OCI-LY7 (cell line): ENCODE data around the gene HES7. TPM values are rescaled to one million over a fixed set of nuclear protein-coding genes. Genes with fewer than 3 reads are reported as not detected.

Source experiments
- BruUV-seq: library from RNA; stranded (reverse); fragments of 400-500 nt; replicated peaks from 2 replicates; lab custom pipeline; 2021; lab: Mats Ljungman, UMichigan
- CTCF ChIA-PET: fragments of 300-600 bp; sonication (Branson Sonifier 250); formaldehyde crosslinking; loops from one replicate; lab custom pipeline; 2022; ENCODE audit warnings: antibody characterized with exemption; ENCODE audit not compliant: unreplicated experiment; lab: Charles Lee
- POLR2A ChIA-PET: fragments of 300-600 bp; sonication (Branson Sonifier 250); formaldehyde crosslinking; loops from one replicate; lab custom pipeline; 2022; ENCODE audit warnings: antibody characterized with exemption; lab: Charles Lee
- DNase-seq: peaks from one replicate; pipeline ENCODE4 v3.0.0-alpha.2; 2015; ENCODE audit warnings: low spot score
- H2AFZ ChIP-seq: fragments of 200-600 bp; sonication (generic), shearing (Covaris generic); 2 replicates; pipeline ENCODE4 v1.6.1; 2014; ENCODE audit warnings: mild to moderate bottlenecking, antibody characterized with exemption, low read length, moderate library complexity
- H3K27ac ChIP-seq: fragments of 200-600 bp; sonication (generic); 2 replicates; pipeline ENCODE4 v1.5.1; 2014; ENCODE audit warnings: mixed run types, low read depth, mild to moderate bottlenecking, moderate library complexity, low read length, inconsistent platforms; ENCODE audit not compliant: poor library complexity, severe bottlenecking
- H3K36me3 ChIP-seq: fragments of 200-600 bp; sonication (generic); 2 replicates; pipeline ENCODE4 v1.6.1; 2014; ENCODE audit warnings: mild to moderate bottlenecking, antibody characterized with exemption, low read length, moderate library complexity, mixed read lengths; ENCODE audit not compliant: insufficient read depth
- H3K4me1 ChIP-seq: fragments of 200-600 bp; sonication (generic); 2 replicates; pipeline ENCODE4 v1.5.1; 2014; ENCODE audit warnings: mild to moderate bottlenecking, low read length; ENCODE audit not compliant: insufficient read depth, poor library complexity, severe bottlenecking
- H3K4me2 ChIP-seq: fragments of 200-600 bp; sonication (generic); 2 replicates; pipeline ENCODE4 v1.6.1; 2014; ENCODE audit warnings: mild to moderate bottlenecking, low read length
- H3K4me3 ChIP-seq: fragments of 200-600 bp; sonication (generic); 2 replicates; pipeline ENCODE4 v1.5.1; 2014; ENCODE audit warnings: mild to moderate bottlenecking, low read depth, low read length; ENCODE audit not compliant: poor library complexity, severe bottlenecking
- H3K79me2 ChIP-seq: fragments of 200-600 bp; sonication (generic); 2 replicates; pipeline ENCODE4 v1.6.1; 2016; ENCODE audit warnings: low read depth, mild to moderate bottlenecking, low read length, moderate library complexity, mixed read lengths; ENCODE audit not compliant: insufficient read depth
- H3K9me2 ChIP-seq: fragments of 200-600 bp; sonication (generic); 2 replicates; pipeline ENCODE4 v1.6.1; 2016; ENCODE audit warnings: mild to moderate bottlenecking, low read length, mixed read lengths; ENCODE audit not compliant: insufficient read depth
- H3K9me3 ChIP-seq: fragments of 200-600 bp; sonication (generic); 2 replicates; pipeline ENCODE4 v1.6.1; 2014; ENCODE audit warnings: mild to moderate bottlenecking, mixed run types, low read length, mixed read lengths
- H4K20me1 ChIP-seq: fragments of 200-600 bp; sonication (generic); 2 replicates; pipeline ENCODE4 v1.6.1; 2014; ENCODE audit warnings: mild to moderate bottlenecking, antibody characterized with exemption, low read length, moderate library complexity, mixed read lengths; ENCODE audit not compliant: insufficient read depth
- EZH2phosphoT487 ChIP-seq: fragments of 200-600 bp; sonication (generic); IDR thresholded peaks from 2 replicates; pipeline ENCODE4 v1.6.1; 2018; ENCODE audit warnings: low read depth, borderline replicate concordance, mild to moderate bottlenecking, mixed run types, antibody characterized with exemption, low read length, moderate library complexity, mixed read lengths
- intact Hi-C: fragments of 100-400 bp; cut with micrococcal nuclease; formaldehyde crosslinking; loops from one replicate; pipeline ENCODE4 v1.10.0; 2022; ENCODE audit not compliant: unreplicated experiment
- total RNA-seq, 2 experiments: library from RNA; depleted of rRNA in 1 of 2; stranded (reverse); fragments of >200 nt in 1 of 2; shearing (Covaris generic) in 1 of 2; gene quantifications; 2 replicates each; pipeline ENCODE4 v1.2.3, GENCODE V29; 2014 to 2022
- TF ChIP-seq, protein P1 (sequence below): fragments of 200-600 bp; sonication (generic); conservative IDR thresholded peaks from 2 replicates; pipeline ENCODE4 v1.5.1; 2014; ENCODE audit warnings: mild to moderate bottlenecking, antibody characterized with exemption, low read length, moderate library complexity, mixed read lengths

HES7 gene
- total RNA-seq, 2 experiments from 2014 or later, result 0.44 to 5.8 TPM

DNA sequence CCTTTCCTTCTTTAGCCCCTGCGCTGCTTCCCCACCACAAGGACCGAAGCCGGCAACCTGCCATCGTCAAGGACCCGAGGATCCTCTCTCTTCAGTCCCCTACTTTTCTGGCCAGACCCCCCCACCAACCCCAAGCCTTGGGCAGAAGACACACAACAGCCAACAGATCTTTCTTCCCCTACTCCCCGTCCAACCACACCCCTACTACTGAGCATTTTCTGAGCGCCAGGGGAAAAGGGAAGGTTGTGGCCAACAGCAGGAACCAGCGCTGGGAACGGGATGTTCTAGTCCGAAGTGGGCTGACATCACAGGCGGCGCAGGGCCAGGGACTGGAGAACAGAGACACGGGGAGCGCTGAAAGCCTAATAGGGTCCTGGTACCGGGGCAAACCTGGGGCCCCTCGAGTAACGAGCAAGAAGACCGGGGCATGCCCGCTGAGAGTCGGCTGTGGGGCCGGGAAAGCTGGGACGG lies 27.8 kb upstream of the HES7 start:
- Histone ChIP-seq H3K4me3 (peak overlapping the region; percentile 82), H3K4me2 (peak overlapping the region; percentile 95), H3K27ac (peak overlapping the region; percentile 70), H3K36me3 (peaks cover 35% of the 10 kb centered on the region), H3K9me3 (no peaks in the 10 kb centered on the region), H2AFZ (peak overlapping the region; percentile 16; the same call in 1 of the 2 replicates), H3K9me2 (no peaks in the 10 kb centered on the region), H3K4me1 (peaks cover 47% of the 10 kb centered on the region), H3K79me2 (peaks cover 12% of the 10 kb centered on the region; the same call in 1 of the 2 replicates), H4K20me1 (no peaks in the 10 kb centered on the region; the same call in 1 of the 2 replicates)
- intact Hi-C loops, result loop anchor here (1.0 to 10.0 kb wide), 2 partner anchors 12 to 317 kb away; partner anchors contain the start of gene KDM6B
- no peak for TF ChIP-seq EZH2phosphoT487
- TF ChIP-seq, protein P1, sequence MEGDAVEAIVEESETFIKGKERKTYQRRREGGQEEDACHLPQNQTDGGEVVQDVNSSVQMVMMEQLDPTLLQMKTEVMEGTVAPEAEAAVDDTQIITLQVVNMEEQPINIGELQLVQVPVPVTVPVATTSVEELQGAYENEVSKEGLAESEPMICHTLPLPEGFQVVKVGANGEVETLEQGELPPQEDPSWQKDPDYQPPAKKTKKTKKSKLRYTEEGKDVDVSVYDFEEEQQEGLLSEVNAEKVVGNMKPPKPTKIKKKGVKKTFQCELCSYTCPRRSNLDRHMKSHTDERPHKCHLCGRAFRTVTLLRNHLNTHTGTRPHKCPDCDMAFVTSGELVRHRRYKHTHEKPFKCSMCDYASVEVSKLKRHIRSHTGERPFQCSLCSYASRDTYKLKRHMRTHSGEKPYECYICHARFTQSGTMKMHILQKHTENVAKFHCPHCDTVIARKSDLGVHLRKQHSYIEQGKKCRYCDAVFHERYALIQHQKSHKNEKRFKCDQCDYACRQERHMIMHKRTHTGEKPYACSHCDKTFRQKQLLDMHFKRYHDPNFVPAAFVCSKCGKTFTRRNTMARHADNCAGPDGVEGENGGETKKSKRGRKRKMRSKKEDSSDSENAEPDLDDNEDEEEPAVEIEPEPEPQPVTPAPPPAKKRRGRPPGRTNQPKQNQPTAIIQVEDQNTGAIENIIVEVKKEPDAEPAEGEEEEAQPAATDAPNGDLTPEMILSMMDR, result no peak
- no TSS peak for BruUV-seq
- ChIA-PET POLR2A (interaction anchor here (0.5 to 1.1 kb wide), 4 partner anchors 14 to 527 kb away, joined by 3 to 4 read pairs (median 3); no protein-coding TSS in a partner anchor), CTCF (interaction anchor here (0.6 kb wide), 1 partner anchor 317 kb away, joined by 5 read pairs; no protein-coding TSS in a partner anchor)
- peak; percentile 41 for DNase-seq

DNA sequence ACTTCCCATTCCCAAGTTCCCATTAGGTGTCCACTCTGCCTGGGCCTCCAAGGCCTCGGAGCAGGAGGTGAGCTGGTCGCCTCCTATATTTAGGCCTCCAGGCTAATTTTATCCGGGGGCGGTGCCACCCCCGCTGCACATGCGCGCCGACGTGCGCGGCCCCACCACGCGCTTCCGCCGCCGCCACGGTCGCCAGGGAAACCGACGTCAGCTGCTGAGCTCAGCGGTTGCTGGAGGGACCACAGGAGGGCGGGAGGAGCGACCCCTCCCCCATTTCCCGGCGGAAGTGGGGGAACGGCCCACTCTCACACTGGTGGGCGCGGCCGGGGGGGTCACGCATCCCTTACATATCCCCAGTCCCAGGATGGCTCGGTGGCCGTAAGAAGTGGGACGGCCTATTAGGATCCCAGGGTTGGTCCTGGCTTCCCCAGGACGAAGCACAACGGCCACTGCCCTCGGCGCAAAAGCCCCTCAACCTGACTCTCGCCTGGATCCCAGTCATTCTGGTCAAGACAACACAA lies 27.3 kb upstream of the HES7 start:
- Histone ChIP-seq H4K20me1 (no peaks in the 10 kb centered on the region; the same call in 1 of the 2 replicates), H3K4me3 (peak overlapping the region; percentile 82), H3K4me2 (peak overlapping the region; percentile 95), H3K36me3 (peaks cover 40% of the 10 kb centered on the region), H3K9me2 (no peaks in the 10 kb centered on the region), H2AFZ (no peak overlapping the region; the same call in 1 of the 2 replicates), H3K4me1 (peaks cover 47% of the 10 kb centered on the region), H3K9me3 (no peaks in the 10 kb centered on the region), H3K27ac (peak overlapping the region; percentile 70), H3K79me2 (peaks cover 12% of the 10 kb centered on the region; the same call in 1 of the 2 replicates)
- intact Hi-C loops, result loop anchor here (1.0 to 10.0 kb wide), 2 partner anchors 12 to 316 kb away; partner anchors contain the start of gene KDM6B
- no peak for TF ChIP-seq EZH2phosphoT487
- TF ChIP-seq, protein P1, result no peak
- POLR2A ChIA-PET, result interaction anchor here (0.5 to 1.1 kb wide), 6 partner anchors 10 to 526 kb away, joined by 3 to 4 read pairs (median 4); partner anchors contain the start of gene SLC25A35
- peak; percentile 89 for DNase-seq
- TSS peak; percentile 46 for BruUV-seq
- CTCF ChIA-PET, result no interaction called here
